H9 (cell line): ENCODE measurements around the gene ADAM19. TPM values are rescaled to one million over a fixed set of nuclear protein-coding genes. Genes with fewer than 3 reads are reported as not detected.

Experiments used
- DNase-seq: peaks from one replicate; pipeline ENCODE4 v3.0.0-alpha.2; 2017
- H2AFZ ChIP-seq: one replicate; pipeline ENCODE4 v1.6.1; 2013; ENCODE audit warnings: mild to moderate bottlenecking, low read length, control low read depth, moderate library complexity
- H2AK5ac ChIP-seq: 2 replicates; pipeline ENCODE4 v1.6.1; 2013; ENCODE audit warnings: low read length, control low read depth, mixed read lengths; ENCODE audit not compliant: insufficient read length
- H2BK120ac ChIP-seq: one replicate; pipeline ENCODE4 v1.6.1; 2013; ENCODE audit warnings: low read depth, mild to moderate bottlenecking, low read length, control low read depth, inconsistent platforms; ENCODE audit not compliant: poor library complexity, severe bottlenecking
- H2BK12ac ChIP-seq: 2 replicates; pipeline ENCODE4 v1.6.1; 2013; ENCODE audit warnings: low read length, control low read depth, mixed read lengths, low read depth; ENCODE audit not compliant: insufficient read length
- H2BK15ac ChIP-seq: 2 replicates; pipeline ENCODE4 v1.6.1; 2013; ENCODE audit warnings: low read depth, low read length, control low read depth
- H2BK20ac ChIP-seq: one replicate; pipeline ENCODE4 v1.6.1; 2013; ENCODE audit warnings: low read depth, mild to moderate bottlenecking, low read length, control low read depth, inconsistent platforms; ENCODE audit not compliant: poor library complexity, severe bottlenecking
- H2BK5ac ChIP-seq: 2 replicates; pipeline ENCODE4 v1.6.1; 2013; ENCODE audit warnings: low read length, control low read depth, mixed read lengths; ENCODE audit not compliant: insufficient read length
- H3K14ac ChIP-seq: 2 replicates; pipeline ENCODE4 v1.6.1; 2013; ENCODE audit warnings: low read length, control low read depth; ENCODE audit not compliant: insufficient read depth
- H3K18ac ChIP-seq: 2 replicates; pipeline ENCODE4 v1.6.1; 2013; ENCODE audit warnings: low read depth, mild to moderate bottlenecking, mixed read lengths, low read length, control low read depth; ENCODE audit not compliant: insufficient read length
- H3K23ac ChIP-seq: 2 replicates; pipeline ENCODE4 v1.6.1; 2013; ENCODE audit warnings: low read length, control low read depth, mixed read lengths, low read depth; ENCODE audit not compliant: insufficient read length
- H3K23me2 ChIP-seq: 2 replicates; pipeline ENCODE4 v1.6.1; 2013; ENCODE audit warnings: low read depth, mild to moderate bottlenecking, mixed read lengths, low read length, control low read depth; ENCODE audit not compliant: insufficient read length, poor library complexity, severe bottlenecking
- H3K27ac ChIP-seq: 2 replicates; pipeline ENCODE4 v1.5.1; 2013; ENCODE audit warnings: low read length, control low read depth, mixed read lengths, low read depth; ENCODE audit not compliant: insufficient read length
- H3K27me3 ChIP-seq: 2 replicates; pipeline ENCODE4 v1.6.1; 2013; ENCODE audit warnings: low read length, control low read depth, inconsistent platforms; ENCODE audit not compliant: insufficient read depth
- H3K4ac ChIP-seq: 2 replicates; pipeline ENCODE4 v1.6.1; 2013; ENCODE audit warnings: low read depth, mild to moderate bottlenecking, control low read depth, inconsistent platforms, low read length, moderate library complexity
- H3K4me1 ChIP-seq: 2 replicates; pipeline ENCODE4 v1.6.1; 2013; ENCODE audit warnings: low read length, control low read depth, inconsistent platforms; ENCODE audit not compliant: insufficient read depth
- H3K4me2 ChIP-seq: 2 replicates; pipeline ENCODE4 v1.6.1; 2013; ENCODE audit warnings: low read length, control low read depth, mixed read lengths; ENCODE audit not compliant: insufficient read length, insufficient read depth
- H3K56ac ChIP-seq: 2 replicates; pipeline ENCODE4 v1.6.1; 2013; ENCODE audit warnings: low read depth, mild to moderate bottlenecking, mixed read lengths, low read length, control low read depth; ENCODE audit not compliant: insufficient read length
- H3K79me1 ChIP-seq: 2 replicates; pipeline ENCODE4 v1.6.1; 2013; ENCODE audit warnings: low read depth, mild to moderate bottlenecking, moderate library complexity, low read length, control low read depth, inconsistent platforms; ENCODE audit not compliant: insufficient read depth, poor library complexity, severe bottlenecking
- H3K79me2 ChIP-seq: 2 replicates; pipeline ENCODE4 v1.6.1; 2013; ENCODE audit warnings: low read length, control low read depth, inconsistent platforms; ENCODE audit not compliant: insufficient read depth
- H3K9ac ChIP-seq: 2 replicates; pipeline ENCODE4 v1.6.1; 2013; ENCODE audit warnings: low read length, control low read depth, mixed read lengths; ENCODE audit not compliant: insufficient read length; ENCODE audit errors: extremely low read depth
- H3K9me3 ChIP-seq: one replicate; pipeline ENCODE4 v1.6.1; 2013; ENCODE audit warnings: low read depth, low read length, inconsistent platforms; ENCODE audit not compliant: control insufficient read depth
- H3T11ph ChIP-seq: one replicate; pipeline ENCODE4 v1.6.1; 2013; ENCODE audit warnings: mild to moderate bottlenecking, low read length, control low read depth, inconsistent platforms
- H4K20me1 ChIP-seq: one replicate; pipeline ENCODE4 v1.6.1; 2013; ENCODE audit not compliant: control insufficient read depth, insufficient read length, insufficient read depth
- H4K5ac ChIP-seq: 2 replicates; pipeline ENCODE4 v1.6.1; 2013; ENCODE audit warnings: low read depth, mild to moderate bottlenecking, mixed read lengths, low read length, control low read depth; ENCODE audit not compliant: insufficient read length
- H4K8ac ChIP-seq: replicated peaks from 2 replicates; pipeline ENCODE4 v1.6.1; 2013; ENCODE audit warnings: low read length, control low read depth, mixed read lengths, low read depth; ENCODE audit not compliant: insufficient read length
- H4K91ac ChIP-seq: 2 replicates; pipeline ENCODE4 v1.6.1; 2013; ENCODE audit warnings: low read depth, mild to moderate bottlenecking, moderate library complexity, mixed read lengths, low read length, control low read depth; ENCODE audit not compliant: insufficient read length
- H3K27ac Mint-ChIP-seq, 3 experiments: 2 replicates in 2 of 3; 3 replicates in 1 of 3; pipeline ENCODE4 v1.8.0; 2020 to 2021; ENCODE audit warnings: mixed read lengths in 3 of 3, mild to moderate bottlenecking in 1 of 3, moderate library complexity in 1 of 3
- H3K27me3 Mint-ChIP-seq: 2 replicates; pipeline ENCODE4 v1.8.0; 2021; ENCODE audit warnings: low read depth, mild to moderate bottlenecking, moderate library complexity, mixed read lengths
- H3K36me3 Mint-ChIP-seq, 3 experiments: 2 replicates in 2 of 3; 3 replicates in 1 of 3; pipeline ENCODE4 v1.8.0; 2020 to 2021; ENCODE audit warnings: low read depth in 3 of 3, mixed read lengths in 3 of 3; ENCODE audit not compliant: insufficient read depth in 1 of 3
- H3K4me1 Mint-ChIP-seq, 2 experiments: 2 replicates each; pipeline ENCODE4 v1.8.0; 2020; ENCODE audit warnings: mixed read lengths in 2 of 2
- H3K4me3 Mint-ChIP-seq, 2 experiments: 2 replicates in 1 of 2; 3 replicates in 1 of 2; pipeline ENCODE4 v1.8.0; 2020 to 2021; ENCODE audit warnings: mild to moderate bottlenecking in 2 of 2, mixed read lengths in 2 of 2, moderate library complexity in 1 of 2
- H3K9me3 Mint-ChIP-seq, 2 experiments: 2 replicates in 1 of 2; 3 replicates in 1 of 2; pipeline ENCODE4 v1.8.0; 2020; ENCODE audit warnings: mild to moderate bottlenecking in 2 of 2, mixed read lengths in 2 of 2, moderate library complexity in 1 of 2
- CTCF ChIP-seq: fragments of 200-600 bp; sonication (generic); conservative IDR thresholded peaks from 3 replicates; pipeline ENCODE4 v1.8.0; 2021; ENCODE audit warnings: antibody characterized with exemption, mild to moderate bottlenecking
- WGBS: extraction: QIAGEN DNeasy Blood & Tissue Kit; methylation state at CpG from one replicate; pipeline ENCODE4 v1.1.7; 2013; ENCODE audit warnings: missing lambda C conversion rate, low lambda C conversion rate, mixed read lengths; ENCODE audit not compliant: insufficient read length; ENCODE audit errors: extremely low coverage; 5-methylcytosine and 5-hydroxymethylcytosine counted together
- total RNA-seq: library from RNA; stranded (reverse); gene quantifications from 2 replicates; pipeline ENCODE4 v1.2.1, GENCODE V29; 2021

ADAM19 gene
- total RNA-seq, 1 experiment from 2014 or later, result 9.9 TPM

DNA sequence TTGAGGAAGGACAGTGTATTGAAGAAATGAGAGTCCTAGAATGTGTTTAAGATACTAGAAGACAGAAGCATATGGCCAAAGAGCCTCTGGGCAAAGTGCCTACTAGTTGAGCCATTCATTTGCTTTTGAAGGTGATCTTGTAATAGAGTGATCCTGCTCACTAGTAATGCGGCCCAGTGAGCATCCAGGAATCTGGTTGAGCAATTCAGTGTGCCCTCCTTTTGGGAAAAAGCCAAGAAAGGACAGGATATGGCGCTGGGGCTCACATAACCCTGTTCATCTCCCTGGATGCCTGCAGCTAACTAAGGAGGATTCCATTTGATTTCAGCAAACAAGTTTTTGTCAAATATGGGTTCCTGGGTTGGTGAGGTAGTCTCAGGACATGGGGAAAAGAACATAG, 16.3 kb downstream of the ADAM19 start:
- no peak overlapping the region for H4K8ac ChIP-seq
- no peaks in the 10 kb centered on the region for H3K79me2 ChIP-seq
- Mint-ChIP-seq H3K36me3 (peaks cover 0 to 6% (median 2%) of the 10 kb centered on the region in 3 experiments; a peak in 3 of 7 replicates), H3K4me3 (no peak overlapping the region), H3K9me3 (no peaks in the 10 kb centered on the region), H3K4me1 (peaks cover 43 to 48% of the 10 kb centered on the region in 2 experiments), H3K27ac (no peak overlapping the region), H3K27me3 (no peaks in the 10 kb centered on the region)
- no peak overlapping the region for H3T11ph ChIP-seq
- DNase-seq, result no peak
- H3K14ac ChIP-seq, result no peak overlapping the region
- no peak for TF ChIP-seq CTCF
- no peak overlapping the region for H3K27ac ChIP-seq
- H4K5ac ChIP-seq, result no peak overlapping the region
- no peaks in the 10 kb centered on the region for H4K20me1 ChIP-seq
- no peak overlapping the region for H3K4me2 ChIP-seq
- no peak overlapping the region for H2BK20ac ChIP-seq
- no peak overlapping the region for H3K9ac ChIP-seq
- no peak overlapping the region for H2BK15ac ChIP-seq
- no peak overlapping the region for H3K18ac ChIP-seq
- H3K56ac ChIP-seq, result no peak overlapping the region
- no peaks in the 10 kb centered on the region; the same call in 1 of the 2 replicates for H3K4me1 ChIP-seq
- H4K91ac ChIP-seq, result no peak overlapping the region
- no CpG with 5 or more reads among the region's 2 CpGs for WGBS
- no peak overlapping the region for H2BK5ac ChIP-seq
- H3K4ac ChIP-seq, result no peak overlapping the region
- no peaks in the 10 kb centered on the region for H3K27me3 ChIP-seq
- no peaks in the 10 kb centered on the region for H3K9me3 ChIP-seq
- H2AK5ac ChIP-seq, result no peak overlapping the region
- H3K79me1 ChIP-seq, result no peaks in the 10 kb centered on the region
- no peak overlapping the region for H2AFZ ChIP-seq
- no peak overlapping the region for H2BK120ac ChIP-seq
- H2BK12ac ChIP-seq, result no peak overlapping the region
- no peaks in the 10 kb centered on the region for H3K23me2 ChIP-seq
- no peak overlapping the region for H3K23ac ChIP-seq
